SK-N-MC (cell line): ENCODE measurements around the gene CDKL2.
"Not testable (repeated sequence)": the region's sequence is repeated elsewhere in the genome, so short reads cannot be mapped to it uniquely, and the experiment has no call there.

Source experiments
- DNase-seq: peaks from one replicate; pipeline ENCODE4 v3.0.0-alpha.2; 2011; ENCODE audit warnings: low read depth, low spot score
- H3K27ac ChIP-seq: fragments of 200-600 bp; sonication (generic); 2 replicates; pipeline ENCODE4 v1.5.1; 2016; ENCODE audit warnings: mixed run types
- H3K36me3 ChIP-seq: fragments of 200-600 bp; sonication (generic); 2 replicates; pipeline ENCODE4 v1.6.1; 2017; ENCODE audit warnings: antibody characterized with exemption, low read length, mixed read lengths; ENCODE audit not compliant: insufficient read depth
- H3K4me3 ChIP-seq: fragments of 200-600 bp; sonication (generic); 2 replicates; pipeline ENCODE4 v1.5.1; 2016
- H3K9ac ChIP-seq: fragments of 200-600 bp; sonication (generic); 2 replicates; pipeline ENCODE4 v1.8.0; 2017; ENCODE audit warnings: mixed run types, mixed read lengths; ENCODE audit not compliant: insufficient read length
- H3K9me3 ChIP-seq: fragments of 200-600 bp; sonication (generic); 2 replicates; pipeline ENCODE4 v1.6.1; 2017; ENCODE audit warnings: low read depth, mild to moderate bottlenecking, antibody characterized with exemption, low read length, moderate library complexity, mixed read lengths
- EZH2 ChIP-seq: fragments of 200-600 bp; sonication (generic); IDR thresholded peaks from one replicate; pipeline ENCODE4 v1.6.1; 2017; ENCODE audit warnings: antibody characterized with exemption
- FOXP2 ChIP-seq: optimal IDR thresholded peaks from 2 replicates; pipeline ENCODE3; 2011; ENCODE audit warnings: mild to moderate bottlenecking, moderate library complexity; ENCODE audit not compliant: insufficient read depth; ENCODE audit errors: extremely low read length, control extremely low read depth
- POLR2AphosphoS5 ChIP-seq: IDR thresholded peaks from 2 replicates; pipeline ENCODE4 v1.6.1; 2012; ENCODE audit warnings: mild to moderate bottlenecking, low read depth, low read length, borderline replicate concordance

Gene CDKL2

DNA sequence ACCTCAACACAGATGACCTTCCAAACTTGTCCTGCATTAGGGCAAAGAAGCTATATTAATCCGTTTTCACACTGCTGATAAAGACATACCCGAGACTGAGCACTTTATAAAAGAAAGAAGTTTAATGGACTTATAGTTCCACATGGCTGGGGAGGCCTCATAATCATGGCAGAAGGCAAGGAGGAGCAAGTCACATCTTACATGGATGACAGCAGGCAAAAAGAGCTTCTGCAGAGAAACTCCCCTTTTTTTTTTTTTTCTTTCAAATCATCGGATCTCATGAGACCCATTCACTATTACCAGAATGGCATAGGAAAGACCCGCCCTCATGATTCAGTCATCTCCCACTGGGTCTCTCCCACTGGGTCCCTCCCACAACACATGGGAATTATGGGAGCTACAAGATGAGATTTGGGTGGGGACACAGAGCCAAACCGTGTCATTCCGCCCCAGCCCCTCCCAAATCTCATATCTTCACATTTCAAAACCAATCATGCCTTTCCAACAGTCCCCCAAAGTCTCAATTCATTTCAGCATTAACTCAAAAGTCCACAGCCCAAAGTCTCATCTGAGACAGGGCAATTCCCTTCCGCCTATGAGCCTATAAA lies 98.7 kb downstream of the CDKL2 start:
- H3K27ac ChIP-seq, H3K4me3 ChIP-seq: not testable (repeated sequence)
- H3K36me3 ChIP-seq, result peaks cover 60% of the 10 kb centered on the region

DNA sequence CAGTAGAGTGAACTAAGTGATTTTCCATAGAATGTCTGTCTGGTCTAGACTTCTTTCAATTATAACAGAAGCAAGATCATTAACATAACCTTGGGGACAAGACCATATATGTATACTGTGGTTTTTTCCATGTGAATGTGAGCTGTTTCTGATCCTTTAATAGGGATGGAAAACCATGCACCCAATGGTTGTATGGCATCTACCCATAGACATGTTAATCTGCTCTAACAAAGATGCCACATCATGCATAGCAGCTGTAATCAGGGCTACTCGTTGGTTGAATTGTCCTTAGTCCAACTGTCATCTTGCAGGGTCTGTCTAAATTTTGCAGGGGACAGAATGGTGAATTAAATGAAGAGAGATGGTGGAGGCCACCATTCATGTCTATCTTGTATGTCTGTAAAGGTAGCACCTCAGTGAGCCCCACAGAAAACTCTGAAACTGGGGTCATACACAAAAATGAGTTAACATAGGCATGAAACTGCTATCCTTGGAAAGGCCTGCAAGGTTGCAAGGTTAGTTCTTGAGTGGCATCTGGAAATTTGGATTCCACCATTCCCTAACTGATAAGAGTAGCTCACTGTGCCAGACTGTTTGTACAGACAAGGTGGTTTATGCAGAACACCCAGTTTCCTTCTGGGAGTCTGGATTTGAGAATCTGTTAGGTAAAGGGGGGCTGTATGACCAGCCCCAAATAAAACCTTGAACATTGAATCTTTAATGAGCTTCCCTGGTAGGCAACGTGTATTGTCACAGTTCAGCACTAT lies 99.6 kb downstream of the CDKL2 start:
- Histone ChIP-seq H3K4me3 (no peak overlapping the region), H3K27ac (no peak overlapping the region), H3K9ac (no peak overlapping the region), H3K36me3 (peaks cover 64% of the 10 kb centered on the region), H3K9me3 (no peaks in the 10 kb centered on the region)
- TF ChIP-seq FOXP2 (no peak), POLR2AphosphoS5 (no peak), EZH2 (no peak)
- no peak for DNase-seq

More for the DNA sequence above, 98.7 kb downstream of the CDKL2 start:
- not testable (repeated sequence) for H3K9ac ChIP-seq, H3K9me3 ChIP-seq, DNase-seq
